ENCODE results near the gene FFAR4. TPM values are rescaled to one million over a fixed set of nuclear protein-coding genes. Genes with fewer than 3 reads are reported as not detected.

Gene FFAR4
- total and polyA plus RNA-seq, 2 experiments from 2014 or later: 0.06 TPM; not detected in 1

GRCh38 chr10:93599335-93599734 lies 32.9 kb downstream of the FFAR4 start (continued):
- TF ChIP-seq ZNF462 (CRISPR knock-in tag; IDR thresholded peaks at IDR 0.05) (no peak), ZNF114 (CRISPR knock-in tag; IDR thresholded peaks at IDR 0.05) (no peak), CREB1 (CRISPR knock-in tag; IDR thresholded peaks at IDR 0.05; ENCODE audit: low read depth) (no peak), CTCF (conservative IDR thresholded peaks at IDR 0.05; ENCODE audit: low read depth in 2 of 2) (no peak), STAT1 (IDR thresholded peaks at IDR 0.05; ENCODE audit: unreplicated experiment) (no peak), POLR2AphosphoS5 (IDR thresholded peaks at IDR 0.05; ENCODE audit: low read depth) (no peak), ZNF331 (CRISPR knock-in tag; IDR thresholded peaks at IDR 0.05; ENCODE audit: low read depth) (no peak), ETS1 (IDR thresholded peaks at IDR 0.05) (no peak)
